Right atrium auricular region (tissue), 2 donors: ENCODE measurements around the gene FNDC10. TPM values are rescaled to one million over a fixed set of nuclear protein-coding genes. Genes with fewer than 3 reads are reported as not detected.

ENCODE experiments used
- DNase-seq: peaks from one replicate; pipeline ENCODE4 v3.0.0-alpha.2; 2019; ENCODE audit warnings: low spot score
- H3K27ac ChIP-seq, 2 donors: fragments of 200-600 bp; sonication (generic); 1 replicate in 1 of 2; 2 replicates in 1 of 2; pipeline ENCODE4 v1.5.1; 2016 to 2019
- H3K27me3 ChIP-seq, 2 donors: fragments of 200-600 bp; sonication (generic); one replicate each; pipeline versions ENCODE4 v1.5.1 to v1.6.0; 2017 to 2019
- H3K36me3 ChIP-seq: fragments of 200-600 bp; sonication (generic); one replicate; pipeline ENCODE4 v1.5.1; 2016
- H3K4me1 ChIP-seq, 2 donors: fragments of 200-600 bp; sonication (generic); one replicate each; pipeline versions ENCODE4 v1.5.1 to v1.6.0; 2017 to 2019
- H3K4me3 ChIP-seq, 2 donors: fragments of 200-600 bp; sonication (generic); 1 replicate in 1 of 2; 2 replicates in 1 of 2; pipeline ENCODE4 v1.5.1; 2017 to 2019; ENCODE audit warnings: mild to moderate bottlenecking in 1 of 2, moderate library complexity in 1 of 2
- H3K9me3 ChIP-seq, 2 donors: fragments of 200-600 bp; sonication (generic); one replicate each; pipeline ENCODE4 v1.5.1; 2019
- total RNA-seq, 2 donors: library from RNA; depleted of rRNA; stranded (reverse); fragments of >200 nt; gene quantifications; one replicate each; pipeline ENCODE4 v1.1.0, GENCODE V29; 2016
- TF ChIP-seq, protein P1 (sequence below), 2 donors: fragments of 200-600 bp; sonication (generic); IDR thresholded peaks; one replicate each; pipeline ENCODE4 v1.5.1; 2019; ENCODE audit warnings: antibody characterized with exemption in 2 of 2

The FNDC10 gene
- total RNA-seq, 2 donors from 2014 or later = 2.5 to 2.7 TPM

- TF ChIP-seq, protein P1, sequence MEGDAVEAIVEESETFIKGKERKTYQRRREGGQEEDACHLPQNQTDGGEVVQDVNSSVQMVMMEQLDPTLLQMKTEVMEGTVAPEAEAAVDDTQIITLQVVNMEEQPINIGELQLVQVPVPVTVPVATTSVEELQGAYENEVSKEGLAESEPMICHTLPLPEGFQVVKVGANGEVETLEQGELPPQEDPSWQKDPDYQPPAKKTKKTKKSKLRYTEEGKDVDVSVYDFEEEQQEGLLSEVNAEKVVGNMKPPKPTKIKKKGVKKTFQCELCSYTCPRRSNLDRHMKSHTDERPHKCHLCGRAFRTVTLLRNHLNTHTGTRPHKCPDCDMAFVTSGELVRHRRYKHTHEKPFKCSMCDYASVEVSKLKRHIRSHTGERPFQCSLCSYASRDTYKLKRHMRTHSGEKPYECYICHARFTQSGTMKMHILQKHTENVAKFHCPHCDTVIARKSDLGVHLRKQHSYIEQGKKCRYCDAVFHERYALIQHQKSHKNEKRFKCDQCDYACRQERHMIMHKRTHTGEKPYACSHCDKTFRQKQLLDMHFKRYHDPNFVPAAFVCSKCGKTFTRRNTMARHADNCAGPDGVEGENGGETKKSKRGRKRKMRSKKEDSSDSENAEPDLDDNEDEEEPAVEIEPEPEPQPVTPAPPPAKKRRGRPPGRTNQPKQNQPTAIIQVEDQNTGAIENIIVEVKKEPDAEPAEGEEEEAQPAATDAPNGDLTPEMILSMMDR (IDR thresholded peaks at IDR 0.05) = no peak
- Histone ChIP-seq H3K4me3 (no peak overlapping the region), H3K36me3 (peaks cover 13% of the 10 kb centered on the region), H3K4me1 (peaks cover 0 to 42% of the 10 kb centered on the region in 2 donors), H3K27ac (no peak overlapping the region), H3K9me3 (no peaks in the 10 kb centered on the region), H3K27me3 (peaks cover 4 to 6% of the 10 kb centered on the region in 2 donors)
- DNase-seq = no peak
These were observed 29.0 kb upstream of the FNDC10 start for GRCh38 chr1:1628754-1629429.

DNA sequence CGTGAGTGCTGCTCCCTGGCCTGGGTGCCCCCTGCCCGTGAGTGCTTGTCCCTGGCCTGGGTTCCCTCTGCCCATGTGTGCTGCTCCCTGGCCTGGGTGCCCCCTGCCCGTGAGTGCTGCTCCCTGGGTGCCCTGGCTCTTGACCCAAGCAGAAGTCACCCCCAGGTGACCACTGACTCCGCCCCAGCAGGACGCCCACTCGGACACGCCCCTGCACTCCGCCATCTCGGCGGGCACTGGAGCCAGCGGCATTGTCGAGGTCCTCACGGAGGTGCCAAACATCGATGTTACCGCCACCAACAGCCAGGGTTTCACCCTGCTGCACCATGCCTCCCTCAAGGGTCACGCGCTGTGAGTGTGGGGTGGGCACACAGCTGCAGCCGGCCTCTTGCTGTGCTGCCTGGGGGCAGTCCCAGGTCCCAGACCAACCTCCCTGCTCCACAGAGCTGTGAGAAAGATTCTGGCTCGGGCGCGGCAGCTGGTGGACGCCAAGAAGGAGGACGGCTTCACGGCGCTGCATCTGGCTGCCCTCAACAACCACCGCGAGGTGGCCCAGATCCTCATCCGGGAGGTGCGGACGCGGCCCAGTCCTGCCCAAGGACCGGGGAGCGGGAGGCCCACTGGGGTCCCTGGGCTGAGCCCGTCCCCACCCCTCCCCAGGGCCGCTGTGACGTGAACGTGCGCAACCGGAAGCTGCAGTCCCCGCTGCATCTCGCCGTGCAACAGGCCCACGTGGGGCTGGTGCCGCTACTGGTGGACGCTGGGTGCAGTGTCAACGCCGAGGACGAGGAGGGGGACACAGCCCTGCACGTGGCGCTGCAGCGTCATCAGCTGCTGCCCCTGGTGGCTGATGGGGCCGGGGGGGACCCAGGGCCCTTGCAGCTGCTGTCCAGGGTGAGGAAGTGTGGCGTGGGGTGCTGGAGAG is 28.2 kb upstream of the FNDC10 start:
- Histone ChIP-seq H3K27me3 (peaks cover 4 to 6% of the 10 kb centered on the region in 2 donors), H3K9me3 (no peaks in the 10 kb centered on the region), H3K4me3 (no peak overlapping the region), H3K36me3 (peaks cover 13% of the 10 kb centered on the region), H3K27ac (no peak overlapping the region), H3K4me1 (peaks cover 0 to 42% of the 10 kb centered on the region in 2 donors)
- DNase-seq = no peak
- TF ChIP-seq, protein P1 (IDR thresholded peaks at IDR 0.05) = no peak

- Histone ChIP-seq H3K27ac (no peak overlapping the region), H3K4me3 (no peak overlapping the region), H3K9me3 (no peaks in the 10 kb centered on the region), H3K36me3 (peaks cover 13% of the 10 kb centered on the region), H3K4me1 (peaks cover 0 to 42% of the 10 kb centered on the region in 2 donors), H3K27me3 (peaks cover 4 to 6% of the 10 kb centered on the region in 2 donors)
- TF ChIP-seq, protein P1 (IDR thresholded peaks at IDR 0.05) = no peak
- no peak for DNase-seq
These were observed 27.4 kb upstream of the FNDC10 start for GRCh38 chr1:1627261-1627828.

DNA sequence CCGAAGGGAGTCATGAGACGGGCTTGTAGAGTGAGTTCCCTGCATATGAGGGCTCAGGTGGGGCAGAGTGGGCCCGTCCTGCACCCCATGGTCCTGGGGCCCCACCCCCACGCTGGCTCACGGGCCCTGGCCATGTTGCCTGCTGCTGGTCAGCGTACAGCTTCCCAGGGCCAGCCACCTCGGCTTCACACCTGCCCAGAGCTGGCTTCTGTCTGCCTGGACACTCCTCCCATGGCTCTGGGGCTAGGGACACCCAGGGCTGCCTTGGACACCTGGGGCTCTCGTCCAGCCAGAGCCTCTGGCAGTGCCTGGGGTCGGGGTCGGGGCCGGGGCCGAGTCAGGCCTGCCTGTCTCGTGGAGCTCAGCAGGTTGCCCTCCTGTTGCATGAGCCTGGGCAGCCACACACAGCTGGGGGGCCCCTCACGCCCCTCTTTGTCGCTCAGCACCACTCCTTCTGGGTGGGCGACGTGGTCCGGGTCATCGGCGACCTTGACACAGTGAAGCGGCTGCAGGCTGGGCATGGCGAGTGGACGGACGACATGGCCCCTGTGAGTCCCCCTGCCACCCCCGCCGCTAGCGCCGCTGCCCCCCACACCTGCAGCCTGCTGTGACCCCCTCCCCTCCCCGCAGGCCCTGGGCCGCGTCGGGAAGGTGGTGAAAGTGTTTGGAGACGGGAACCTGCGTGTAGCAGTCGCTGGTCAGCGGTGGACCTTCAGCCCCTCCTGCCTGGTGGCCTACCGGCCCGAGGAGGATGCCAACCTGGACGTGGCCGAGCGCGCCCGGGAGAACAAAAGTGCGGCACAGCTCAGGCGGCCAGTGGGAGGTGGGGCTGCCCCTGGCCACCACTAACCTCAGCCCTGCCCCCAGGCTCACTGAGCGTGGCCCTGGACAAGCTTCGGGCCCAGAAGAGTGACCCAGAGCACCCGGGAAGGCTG is 26.5 kb upstream of the FNDC10 start:
- peaks cover 0 to 34% of the 10 kb centered on the region in 2 donors for H3K4me1 ChIP-seq
- H3K36me3 ChIP-seq = peaks cover 13% of the 10 kb centered on the region
- DNase-seq = no peak
- H3K27ac ChIP-seq = no peak overlapping the region
- H3K4me3 ChIP-seq = no peak overlapping the region
- no peaks in the 10 kb centered on the region for H3K9me3 ChIP-seq
- TF ChIP-seq, protein P1 (IDR thresholded peaks at IDR 0.05) = no peak
- H3K27me3 ChIP-seq = no peaks in the 10 kb centered on the region

- Histone ChIP-seq H3K27me3 (no peaks in the 10 kb centered on the region), H3K9me3 (no peaks in the 10 kb centered on the region), H3K27ac (no peak overlapping the region), H3K4me1 (peaks cover 0 to 33% of the 10 kb centered on the region in 2 donors), H3K4me3 (no peak overlapping the region), H3K36me3 (peaks cover 13% of the 10 kb centered on the region)
- TF ChIP-seq, protein P1 (IDR thresholded peaks at IDR 0.05) = no peak
- DNase-seq = no peak
These were observed 25.9 kb upstream of the FNDC10 start for GRCh38 chr1:1625824-1626206.
